Activated naive CD8-positive, alpha-beta T cell (primary cell): ENCODE results near the gene COL6A3.

ENCODE experiments used
- H3K27ac Mint-ChIP-seq: one replicate; pipeline ENCODE4 v1.8.0; 2021; ENCODE audit warnings: mixed read lengths
- H3K27me3 Mint-ChIP-seq: one replicate; pipeline ENCODE4 v1.8.0; 2021; ENCODE audit warnings: mixed read lengths
- H3K36me3 Mint-ChIP-seq: one replicate; pipeline ENCODE4 v1.8.0; 2021; ENCODE audit warnings: mixed read lengths
- H3K4me1 Mint-ChIP-seq: one replicate; pipeline ENCODE4 v1.8.0; 2021; ENCODE audit warnings: low read depth, mixed read lengths
- H3K4me3 Mint-ChIP-seq: one replicate; pipeline ENCODE4 v1.8.0; 2021; ENCODE audit warnings: mild to moderate bottlenecking, mixed read lengths
- H3K9me3 Mint-ChIP-seq: one replicate; pipeline ENCODE4 v1.8.0; 2021; ENCODE audit warnings: low read depth, mixed read lengths

Gene COL6A3

DNA sequence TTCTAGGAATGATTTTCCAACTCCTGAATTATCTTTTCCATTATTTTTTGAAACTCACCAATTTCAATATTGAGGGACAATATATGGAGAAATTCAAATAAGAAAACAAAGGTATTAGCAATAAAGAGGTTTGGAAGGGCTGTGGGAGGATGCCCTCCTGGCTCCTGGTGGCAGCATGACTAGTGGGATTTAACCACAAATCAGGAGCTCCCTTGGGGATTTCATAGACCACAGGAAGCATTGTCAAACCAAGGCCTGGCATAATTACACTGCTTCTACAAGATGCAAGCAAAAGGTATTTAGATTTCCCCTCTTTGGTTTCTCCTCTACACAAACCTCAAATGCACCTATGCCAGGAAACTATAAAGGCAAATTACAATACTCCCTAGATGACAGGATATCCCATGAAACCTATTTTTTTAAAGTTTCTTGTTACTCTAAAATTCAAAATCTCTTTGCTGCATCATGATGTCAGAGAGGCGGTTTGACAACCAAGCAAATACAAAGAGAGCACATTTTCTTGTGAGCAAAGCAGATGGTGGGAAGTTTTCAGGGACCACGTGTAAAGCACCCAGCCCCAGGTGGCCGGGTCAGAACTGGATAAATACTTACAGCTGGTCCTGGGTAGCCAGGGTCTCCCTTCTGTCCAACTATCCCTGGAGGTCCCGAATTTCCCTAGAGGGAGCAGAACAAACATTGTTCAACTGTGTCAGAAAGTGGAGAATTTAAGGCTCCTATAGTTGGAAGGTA lies 67.9 kb downstream of the COL6A3 start:
- Mint-ChIP-seq H3K4me1 (no peaks in the 10 kb centered on the region), H3K27me3 (no peaks in the 10 kb centered on the region), H3K36me3 (peaks cover 7% of the 10 kb centered on the region), H3K27ac (no peak overlapping the region), H3K4me3 (no peak overlapping the region), H3K9me3 (no peaks in the 10 kb centered on the region)

DNA sequence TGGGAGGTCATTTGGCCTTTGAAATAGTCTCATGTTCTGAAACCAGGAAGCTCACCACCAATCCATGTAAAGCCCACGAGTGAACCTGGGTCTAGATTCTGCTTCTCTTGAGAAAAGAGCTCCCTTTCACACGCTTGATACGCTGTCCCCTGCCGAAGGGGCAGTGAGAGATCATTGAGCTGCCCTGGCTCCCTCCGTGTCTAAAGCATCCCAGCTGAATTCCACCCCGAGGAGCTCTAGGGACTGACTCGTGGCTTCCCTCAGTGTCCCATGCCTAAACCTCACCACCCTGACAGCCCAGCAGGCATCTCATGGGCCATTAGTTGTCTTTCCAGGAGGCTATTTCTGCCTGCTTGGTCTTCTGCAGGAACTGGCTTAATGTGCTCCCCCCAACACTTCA lies 68.6 kb downstream of the COL6A3 start:
- Mint-ChIP-seq H3K36me3 (peaks cover 7% of the 10 kb centered on the region), H3K4me3 (no peak overlapping the region), H3K9me3 (no peaks in the 10 kb centered on the region), H3K27ac (no peak overlapping the region), H3K27me3 (no peaks in the 10 kb centered on the region), H3K4me1 (no peaks in the 10 kb centered on the region)

DNA sequence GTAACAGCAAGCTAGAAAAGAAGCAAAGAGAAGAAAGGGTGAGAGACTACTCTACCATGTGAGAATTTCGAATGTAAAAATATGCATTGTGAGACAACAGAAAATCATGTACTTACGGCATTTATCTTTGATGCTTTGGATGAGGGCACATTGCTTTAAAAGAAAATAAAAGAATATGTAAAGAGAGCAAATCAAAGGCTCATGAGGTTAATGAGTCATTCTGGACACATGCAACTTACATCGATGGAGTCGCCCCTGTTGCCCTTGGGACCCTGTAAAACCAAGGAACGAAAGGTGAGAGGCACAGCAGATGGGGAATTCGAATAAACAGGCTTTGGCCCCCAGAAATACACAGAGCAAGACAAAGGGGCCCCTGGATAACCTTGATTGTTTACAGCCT lies 69.0 kb downstream of the COL6A3 start:
- H3K36me3 Mint-ChIP-seq = peaks cover 9% of the 10 kb centered on the region
- H3K4me1 Mint-ChIP-seq = no peaks in the 10 kb centered on the region
- H3K27ac Mint-ChIP-seq = no peak overlapping the region
- H3K4me3 Mint-ChIP-seq = no peak overlapping the region
- H3K27me3 Mint-ChIP-seq = no peaks in the 10 kb centered on the region
- no peaks in the 10 kb centered on the region for H3K9me3 Mint-ChIP-seq

DNA sequence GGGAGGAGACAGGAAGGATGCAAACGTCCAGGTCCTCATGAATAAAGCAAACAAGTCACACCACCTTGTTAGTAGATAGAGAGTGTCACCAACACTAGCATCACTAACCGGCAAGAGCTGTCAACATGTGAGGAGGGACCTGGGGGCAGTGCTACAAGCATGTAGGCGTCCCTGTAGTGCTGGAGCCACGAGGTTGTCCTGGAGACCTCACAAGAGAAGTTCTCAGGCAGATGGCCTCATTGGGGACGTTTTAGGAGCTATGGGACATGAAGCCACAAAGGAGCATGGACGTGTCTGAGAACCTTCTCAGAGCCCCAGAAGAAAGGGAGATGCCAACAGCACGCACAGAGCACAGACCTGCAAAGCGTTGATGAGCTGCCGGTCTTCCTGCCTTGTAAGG lies 70.0 kb downstream of the COL6A3 start:
- Mint-ChIP-seq H3K27me3 (no peaks in the 10 kb centered on the region), H3K36me3 (peaks cover 9% of the 10 kb centered on the region), H3K9me3 (no peaks in the 10 kb centered on the region), H3K4me3 (no peak overlapping the region), H3K4me1 (no peaks in the 10 kb centered on the region), H3K27ac (no peak overlapping the region)

DNA sequence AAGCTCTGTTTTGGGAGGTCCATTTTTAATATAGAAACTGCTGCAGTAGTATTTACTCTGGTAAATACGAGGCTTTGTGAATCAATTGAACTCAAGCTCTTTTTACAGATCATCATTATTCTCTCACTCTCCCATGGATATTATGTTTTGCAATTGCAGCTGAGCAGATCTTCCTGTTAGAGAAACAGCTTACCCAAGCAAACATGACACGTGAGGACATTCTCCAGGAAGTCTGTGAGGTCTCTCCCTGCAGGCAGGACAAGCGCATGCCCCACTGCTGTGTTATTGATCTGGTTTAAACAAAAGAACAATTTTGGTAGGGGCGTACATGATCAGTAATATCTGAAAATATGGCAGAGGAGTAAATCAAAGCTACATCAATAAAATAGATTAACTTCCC lies 72.1 kb downstream of the COL6A3 start:
- no peaks in the 10 kb centered on the region for H3K9me3 Mint-ChIP-seq
- no peaks in the 10 kb centered on the region for H3K4me1 Mint-ChIP-seq

DNA sequence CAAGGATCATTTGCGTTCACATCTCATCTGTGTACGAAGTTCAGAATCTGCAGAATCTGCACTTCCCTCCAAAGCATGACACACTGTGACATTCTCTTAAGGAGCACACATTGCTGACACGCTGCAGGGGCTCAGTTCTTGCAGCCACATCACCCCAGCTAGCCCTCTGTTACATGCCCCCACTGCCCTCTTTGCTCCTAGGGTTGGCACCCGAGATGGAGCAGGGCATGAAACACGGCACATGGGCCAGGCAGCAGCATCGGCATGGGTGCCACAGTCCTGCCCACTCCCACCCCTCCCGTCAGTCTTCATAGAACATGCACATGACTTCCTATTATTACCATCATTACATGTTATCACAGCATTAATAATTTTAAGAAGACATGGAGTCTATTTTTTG lies 76.4 kb downstream of the COL6A3 start:
- H3K27me3 Mint-ChIP-seq = no peaks in the 10 kb centered on the region
- H3K27ac Mint-ChIP-seq = no peak overlapping the region
- no peaks in the 10 kb centered on the region for H3K4me1 Mint-ChIP-seq
- H3K4me3 Mint-ChIP-seq = no peak overlapping the region
- no peaks in the 10 kb centered on the region for H3K9me3 Mint-ChIP-seq
- peaks cover 14% of the 10 kb centered on the region for H3K36me3 Mint-ChIP-seq

More for the DNA sequence above, 72.1 kb downstream of the COL6A3 start:
- Mint-ChIP-seq H3K27me3 (no peaks in the 10 kb centered on the region), H3K27ac (no peak overlapping the region), H3K36me3 (peaks cover 11% of the 10 kb centered on the region), H3K4me3 (no peak overlapping the region)

DNA sequence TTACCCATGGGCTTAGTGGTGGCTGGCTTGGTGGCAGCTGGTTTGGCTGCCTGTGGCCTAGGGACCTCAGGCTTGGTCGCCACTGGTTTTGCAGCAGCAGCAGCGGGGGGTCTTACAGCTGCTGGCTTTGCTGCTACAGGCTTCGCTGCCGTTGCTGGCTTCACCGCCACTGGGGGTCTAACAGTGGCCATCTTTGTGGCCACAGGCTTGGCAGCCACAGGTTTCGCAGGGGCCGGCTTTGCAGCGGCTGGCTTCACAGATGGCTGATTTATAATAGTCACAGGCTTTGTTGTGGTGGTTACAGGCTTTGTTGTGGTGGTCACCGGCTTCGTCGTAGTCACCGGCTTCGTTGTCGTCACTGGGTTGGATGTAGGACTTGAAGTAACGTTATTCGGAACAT lies 77.8 kb downstream of the COL6A3 start:
- peaks cover 11% of the 10 kb centered on the region for H3K36me3 Mint-ChIP-seq
- H3K27ac Mint-ChIP-seq = no peak overlapping the region
- no peak overlapping the region for H3K4me3 Mint-ChIP-seq
- no peaks in the 10 kb centered on the region for H3K9me3 Mint-ChIP-seq
- H3K27me3 Mint-ChIP-seq = no peaks in the 10 kb centered on the region
- no peaks in the 10 kb centered on the region for H3K4me1 Mint-ChIP-seq

DNA sequence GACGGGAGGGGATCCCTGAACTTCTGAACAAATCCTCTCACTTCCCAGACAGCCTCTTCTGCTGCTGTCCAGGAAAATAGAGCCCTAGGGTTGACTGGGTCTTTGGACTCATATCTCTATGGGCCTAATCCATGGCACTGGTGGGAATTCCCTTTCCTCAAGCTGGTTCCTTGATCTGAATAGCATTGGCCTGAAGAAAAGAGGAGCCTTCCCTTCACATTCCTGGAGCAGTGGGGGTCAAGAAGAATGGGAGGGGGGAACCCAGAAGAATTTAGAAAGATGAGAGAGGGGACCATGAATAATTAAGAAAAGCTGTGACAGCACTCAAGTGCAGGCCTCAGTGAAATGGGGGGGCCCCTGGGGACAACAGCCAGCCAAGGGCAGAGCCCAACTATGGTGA lies 80.2 kb downstream of the COL6A3 start:
- Mint-ChIP-seq H3K4me1 (no peaks in the 10 kb centered on the region), H3K4me3 (no peak overlapping the region), H3K27me3 (no peaks in the 10 kb centered on the region), H3K9me3 (no peaks in the 10 kb centered on the region), H3K27ac (no peak overlapping the region), H3K36me3 (peaks cover 9% of the 10 kb centered on the region)

DNA sequence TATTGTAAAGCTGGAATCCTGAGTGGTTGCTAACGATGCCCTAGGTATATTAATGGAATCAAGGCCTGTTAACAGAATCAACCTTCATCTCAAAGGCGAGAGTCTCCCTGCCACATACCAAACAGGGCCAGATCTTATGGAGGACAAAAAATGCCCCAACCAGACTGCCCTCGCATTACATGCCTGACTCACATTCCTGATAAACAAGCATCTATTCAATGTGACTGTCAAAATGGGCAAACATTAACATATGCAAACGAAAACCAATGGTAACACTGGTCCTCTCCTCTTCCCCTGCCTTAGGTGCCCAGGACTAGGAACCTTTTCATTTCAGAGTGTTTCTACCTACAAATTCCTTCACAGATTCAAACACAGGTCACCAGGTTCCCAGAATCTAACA lies 83.4 kb downstream of the COL6A3 start:
- H3K4me1 Mint-ChIP-seq = no peaks in the 10 kb centered on the region
- no peaks in the 10 kb centered on the region for H3K27me3 Mint-ChIP-seq
- H3K4me3 Mint-ChIP-seq = no peak overlapping the region
- peaks cover 6% of the 10 kb centered on the region for H3K36me3 Mint-ChIP-seq
- H3K9me3 Mint-ChIP-seq = no peaks in the 10 kb centered on the region
- H3K27ac Mint-ChIP-seq = no peak overlapping the region

DNA sequence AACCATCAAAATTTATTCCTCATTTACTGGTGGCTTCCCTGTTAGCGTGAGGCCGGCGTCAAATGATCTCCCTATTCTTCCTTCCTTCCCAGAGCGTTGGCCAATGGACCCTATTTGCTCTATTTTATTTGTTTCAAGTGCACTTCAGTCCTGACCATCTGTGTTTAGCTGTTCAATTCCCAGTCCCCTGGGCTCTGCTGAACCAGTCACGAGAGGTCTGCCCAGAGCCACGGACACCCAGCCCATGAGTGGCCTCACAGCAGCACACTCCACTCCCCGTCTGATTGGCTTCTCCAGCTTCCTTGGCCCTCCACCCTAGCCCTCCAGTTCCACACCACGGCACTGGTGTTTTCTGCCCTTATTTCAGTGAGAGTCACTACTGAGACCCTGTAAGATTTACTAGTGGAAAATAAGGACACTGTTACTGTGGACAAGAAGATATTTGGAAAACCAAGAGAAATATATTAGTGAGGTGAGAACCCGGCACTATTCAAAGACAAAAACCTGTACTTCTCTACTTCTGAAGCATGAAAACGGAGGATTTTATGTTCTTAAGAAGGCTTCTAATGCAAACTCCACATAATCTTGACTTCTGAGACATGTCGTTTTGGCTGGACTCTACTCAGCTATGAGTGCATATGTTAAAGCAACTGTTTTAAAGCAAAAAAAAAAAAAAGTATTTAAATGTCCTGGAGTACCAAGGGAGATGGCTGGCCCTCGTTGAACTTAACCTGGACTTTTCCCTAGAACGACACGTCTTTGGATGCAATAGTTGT lies 86.6 kb downstream of the COL6A3 start:
- Mint-ChIP-seq H3K4me3 (no peak overlapping the region), H3K4me1 (no peaks in the 10 kb centered on the region), H3K27ac (no peak overlapping the region), H3K27me3 (no peaks in the 10 kb centered on the region), H3K36me3 (peaks cover 3% of the 10 kb centered on the region), H3K9me3 (no peaks in the 10 kb centered on the region)

DNA sequence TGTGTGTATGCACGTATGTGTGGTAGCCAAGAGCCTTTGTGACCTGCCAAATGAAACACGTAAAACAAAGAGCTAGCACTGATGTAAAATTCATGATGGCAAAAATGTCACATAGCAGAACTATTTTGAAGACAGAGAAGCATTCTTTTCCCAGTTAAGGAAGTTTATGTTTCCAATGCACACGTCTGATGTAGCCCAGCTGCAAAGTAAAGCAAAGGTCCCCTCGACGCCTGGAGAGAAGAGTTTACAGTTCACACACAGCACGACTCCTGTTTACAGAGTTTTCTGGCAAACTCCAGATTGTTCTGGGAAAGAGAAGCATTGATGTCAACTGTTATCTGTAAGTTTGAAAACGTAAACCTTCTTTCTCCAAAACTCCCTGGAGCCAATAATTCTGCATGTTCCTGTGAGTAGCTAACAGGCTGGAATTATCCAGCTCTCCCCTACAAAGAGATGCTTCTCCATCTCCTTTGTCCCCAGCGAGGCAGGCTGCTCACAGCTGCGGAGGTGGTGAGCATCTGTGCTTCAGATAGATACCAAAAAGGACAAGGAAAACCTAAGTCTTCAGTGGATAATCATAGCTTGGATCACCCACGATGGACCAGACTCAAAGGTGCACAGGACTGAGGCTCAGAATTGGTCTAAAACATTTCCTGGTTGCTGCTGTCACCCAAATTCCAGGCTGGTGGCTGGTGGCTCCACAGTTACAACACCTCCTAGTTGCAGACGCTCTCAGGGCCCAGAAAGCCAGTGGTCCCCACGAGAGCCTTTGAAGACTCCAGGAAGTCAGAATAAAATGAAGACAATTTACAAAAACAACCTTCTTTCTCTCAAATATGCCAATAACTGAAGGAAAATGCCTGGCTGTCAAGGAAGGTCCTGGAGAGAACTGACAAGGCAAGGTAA lies 87.4 kb downstream of the COL6A3 start:
- Mint-ChIP-seq H3K36me3 (peaks cover 3% of the 10 kb centered on the region), H3K27ac (no peak overlapping the region), H3K4me1 (no peaks in the 10 kb centered on the region), H3K27me3 (no peaks in the 10 kb centered on the region), H3K9me3 (no peaks in the 10 kb centered on the region), H3K4me3 (no peak overlapping the region)

DNA sequence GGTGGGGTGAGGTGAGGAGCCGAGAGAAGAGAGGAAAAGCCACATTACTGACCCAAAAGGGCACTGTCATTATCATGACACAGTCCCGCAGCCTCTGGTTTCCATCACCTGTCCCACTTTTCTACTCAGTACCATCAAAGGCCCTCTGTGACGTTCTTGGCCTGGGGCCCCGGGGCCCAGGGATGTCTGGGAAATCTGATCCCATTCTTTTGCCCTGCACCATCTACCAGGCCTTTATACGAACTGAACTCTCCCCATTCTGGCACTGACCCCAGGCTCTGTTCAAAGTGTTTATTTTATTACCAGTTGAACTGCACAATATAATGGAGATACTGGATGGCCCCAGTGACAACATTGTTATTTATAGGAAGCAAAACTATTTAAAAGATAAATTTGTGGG lies 89.1 kb downstream of the COL6A3 start:
- H3K27ac Mint-ChIP-seq = no peak overlapping the region
- H3K9me3 Mint-ChIP-seq = no peaks in the 10 kb centered on the region
- no peaks in the 10 kb centered on the region for H3K4me1 Mint-ChIP-seq
- H3K27me3 Mint-ChIP-seq = no peaks in the 10 kb centered on the region
- H3K4me3 Mint-ChIP-seq = no peak overlapping the region
- H3K36me3 Mint-ChIP-seq = peaks cover 3% of the 10 kb centered on the region

DNA sequence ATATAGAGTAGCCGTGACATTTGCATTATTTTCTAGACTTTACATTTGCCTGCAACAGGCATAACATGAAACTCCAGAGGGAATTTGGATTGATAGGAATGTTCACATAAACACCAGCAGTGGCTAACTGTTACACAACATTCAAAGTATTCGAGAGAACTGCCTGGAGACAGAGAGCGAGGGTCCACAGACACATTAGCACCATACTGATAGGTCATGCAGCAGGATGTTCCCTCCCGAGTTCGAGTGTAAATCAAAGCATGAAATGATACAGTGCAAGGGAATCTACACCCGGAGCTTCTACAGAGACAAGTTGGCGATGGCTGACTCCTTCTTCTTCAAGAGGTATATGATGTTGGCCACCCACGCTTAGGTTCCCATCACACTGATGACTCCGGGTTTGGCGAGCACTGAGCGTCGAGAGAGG lies 89.5 kb downstream of the COL6A3 start:
- peaks cover 3% of the 10 kb centered on the region for H3K36me3 Mint-ChIP-seq
- no peaks in the 10 kb centered on the region for H3K9me3 Mint-ChIP-seq
- no peak overlapping the region for H3K4me3 Mint-ChIP-seq
- no peak overlapping the region for H3K27ac Mint-ChIP-seq
- H3K27me3 Mint-ChIP-seq = no peaks in the 10 kb centered on the region
- no peaks in the 10 kb centered on the region for H3K4me1 Mint-ChIP-seq

DNA sequence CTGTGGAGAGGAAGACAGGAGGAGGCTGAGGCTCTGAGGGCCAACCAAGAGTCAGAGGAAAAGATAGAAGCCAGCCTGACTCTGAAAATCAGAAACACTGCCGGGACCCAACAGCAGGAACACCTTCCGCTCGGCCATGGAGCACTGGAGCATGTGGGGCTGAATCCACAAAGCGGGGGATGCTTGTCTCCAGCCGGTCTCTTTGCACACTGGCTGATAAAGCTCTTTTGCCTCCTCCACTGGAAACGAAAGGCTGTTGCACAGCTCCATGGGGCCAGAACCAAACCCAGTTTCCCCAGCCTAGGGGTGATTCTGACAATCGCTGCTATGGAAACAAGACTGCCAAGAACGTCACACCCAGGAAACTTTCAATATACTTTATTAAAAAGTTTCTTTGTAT lies 90.3 kb downstream of the COL6A3 start:
- H3K4me3 Mint-ChIP-seq = no peak overlapping the region
- H3K27me3 Mint-ChIP-seq = no peaks in the 10 kb centered on the region

DNA sequence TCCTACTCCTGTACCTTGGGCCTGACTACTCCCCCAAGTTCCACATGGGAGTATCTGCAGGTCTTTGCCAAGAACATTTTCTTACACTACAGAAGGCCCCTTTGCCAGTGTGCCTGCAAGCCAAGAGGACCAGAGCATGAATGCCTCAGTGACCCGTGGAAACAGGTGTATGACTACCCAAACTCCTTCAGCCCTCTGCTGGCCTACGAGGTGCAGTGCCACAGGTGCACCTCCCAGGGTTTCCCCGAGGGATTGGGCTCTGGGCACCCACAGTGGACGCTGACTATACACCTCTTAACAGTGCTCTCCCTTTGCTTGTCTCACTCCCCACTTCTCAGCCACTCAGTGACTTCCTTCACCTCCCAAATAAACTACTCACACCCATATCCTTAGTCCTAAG lies 91.4 kb downstream of the COL6A3 start:
- no peaks in the 10 kb centered on the region for H3K4me1 Mint-ChIP-seq
- H3K4me3 Mint-ChIP-seq = no peak overlapping the region
- no peaks in the 10 kb centered on the region for H3K27me3 Mint-ChIP-seq
- no peak overlapping the region for H3K27ac Mint-ChIP-seq
- H3K9me3 Mint-ChIP-seq = no peaks in the 10 kb centered on the region
- peaks cover 3% of the 10 kb centered on the region for H3K36me3 Mint-ChIP-seq

More for the DNA sequence above, 90.3 kb downstream of the COL6A3 start:
- no peaks in the 10 kb centered on the region for H3K4me1 Mint-ChIP-seq
- no peaks in the 10 kb centered on the region for H3K9me3 Mint-ChIP-seq
- H3K27ac Mint-ChIP-seq = no peak overlapping the region
- peaks cover 3% of the 10 kb centered on the region for H3K36me3 Mint-ChIP-seq
